Measurements from ENCODE around the gene FZD4.
"Not testable (repeated sequence)": the region's sequence is repeated elsewhere in the genome, so short reads cannot be mapped to it uniquely, and the experiment has no call there.

Gene FZD4

DNA sequence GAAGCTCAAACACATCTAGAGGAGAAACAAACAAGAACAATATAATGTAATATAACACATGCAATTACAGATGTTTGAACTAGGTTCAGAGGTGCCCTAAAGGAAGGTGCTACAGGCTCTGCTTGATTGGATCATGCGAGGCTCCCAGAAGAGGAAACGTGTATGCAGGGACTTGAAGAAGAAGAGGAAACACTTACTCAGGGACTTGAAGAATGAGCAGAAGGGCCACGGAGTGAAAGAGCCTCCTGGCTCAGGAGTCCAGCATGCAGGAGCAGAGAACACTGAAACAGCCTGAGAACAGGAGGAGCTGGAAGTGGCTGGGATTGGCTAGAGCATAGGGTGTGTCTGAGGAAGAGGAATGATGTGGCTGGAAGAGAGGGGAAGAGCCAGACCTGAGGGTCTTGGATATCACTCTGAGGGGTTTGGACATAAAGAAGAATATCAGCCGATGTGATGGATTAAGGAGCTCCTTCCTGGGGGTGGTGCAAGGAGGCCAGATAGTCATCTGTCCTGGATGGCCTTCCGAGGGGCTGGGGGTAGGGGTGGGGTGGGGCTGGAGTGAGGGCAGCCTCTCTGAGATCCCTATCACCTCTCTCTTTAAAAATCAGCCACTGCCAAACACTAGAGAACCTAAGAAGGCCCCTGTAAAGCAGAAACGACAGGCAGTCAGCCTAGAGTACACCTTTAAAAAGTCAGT lies 16.8 kb downstream of the FZD4 start:
- no peak for DNase-seq (ENCODE audit: low spot score)

DNA sequence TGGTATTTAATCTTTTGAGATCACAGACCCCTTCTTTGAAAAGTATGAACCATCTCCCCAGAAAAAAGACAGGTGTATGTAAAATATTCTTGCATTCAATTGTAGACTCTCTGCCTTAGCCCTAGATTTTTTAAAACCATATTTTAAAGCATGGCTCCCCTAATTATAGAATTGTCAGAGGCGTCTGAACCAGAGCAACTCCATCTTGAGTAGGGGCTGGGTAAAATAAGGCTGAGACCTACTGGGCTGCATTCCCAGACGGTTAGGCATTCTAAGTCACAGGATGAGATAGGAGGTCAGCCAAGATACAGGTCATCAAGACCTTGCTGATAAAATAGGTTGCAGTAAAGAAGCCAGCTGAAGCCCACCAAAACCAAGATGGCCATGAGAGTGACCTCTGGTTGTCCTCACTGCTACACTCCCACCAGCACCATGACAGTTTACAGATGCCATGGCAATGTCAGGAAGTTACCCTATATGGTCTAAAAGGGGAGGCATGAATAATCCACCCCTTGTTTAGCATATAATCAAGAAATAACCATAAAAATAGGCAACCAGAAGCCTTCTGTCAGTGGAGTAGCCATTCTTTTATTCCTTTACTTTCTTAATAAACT lies 17.9 kb downstream of the FZD4 start:
- DNase-seq (ENCODE audit: low spot score): not testable (repeated sequence)

DNA sequence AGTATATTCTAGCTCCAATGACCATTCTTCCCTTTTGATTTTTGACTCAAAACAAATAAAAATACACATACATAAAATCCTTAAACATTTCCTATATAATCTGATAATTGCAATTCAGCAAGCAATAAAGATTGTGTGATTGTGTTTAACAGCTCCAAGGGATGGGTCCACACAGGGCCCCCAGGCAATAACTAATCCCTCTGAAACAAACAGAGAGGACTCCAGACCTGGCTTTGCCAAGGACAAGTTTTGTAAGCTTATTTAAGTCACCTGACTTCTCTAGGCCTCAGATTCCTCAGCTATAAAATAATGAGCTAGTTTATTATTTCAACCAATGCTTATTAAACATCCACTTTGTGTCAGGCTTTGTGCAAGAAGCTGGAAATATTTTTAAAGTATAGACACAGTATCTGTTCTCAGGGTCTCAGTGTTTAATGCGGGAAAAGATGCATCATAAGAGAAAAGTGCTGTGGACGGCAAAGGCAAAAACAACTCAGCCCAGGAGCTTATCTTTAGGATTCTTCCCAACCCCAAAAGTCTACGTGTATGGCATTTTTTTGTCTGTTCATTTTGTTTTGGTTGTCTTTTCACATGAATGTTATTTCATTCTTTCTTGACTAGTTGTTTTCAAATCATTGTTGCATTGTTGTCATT lies 20.1 kb downstream of the FZD4 start:
- DNase-seq (ENCODE audit: low spot score): no peak

DNA sequence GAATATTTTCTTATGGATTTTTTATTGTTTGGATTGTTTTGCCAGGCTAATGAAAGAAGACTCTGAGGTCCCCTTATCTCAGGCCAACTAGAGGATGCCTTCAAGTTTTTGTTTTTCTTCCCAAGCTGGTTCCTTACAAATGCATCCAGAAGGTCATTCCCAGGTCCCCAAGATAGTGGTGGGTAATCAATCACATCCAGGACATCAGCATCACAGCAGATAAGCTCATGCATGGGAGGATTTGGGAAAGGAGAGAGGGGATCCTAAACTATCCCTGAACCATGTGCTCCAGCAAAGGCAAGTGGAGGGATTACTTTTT lies 20.7 kb downstream of the FZD4 start:
- no peak for DNase-seq (ENCODE audit: low spot score)

DNA sequence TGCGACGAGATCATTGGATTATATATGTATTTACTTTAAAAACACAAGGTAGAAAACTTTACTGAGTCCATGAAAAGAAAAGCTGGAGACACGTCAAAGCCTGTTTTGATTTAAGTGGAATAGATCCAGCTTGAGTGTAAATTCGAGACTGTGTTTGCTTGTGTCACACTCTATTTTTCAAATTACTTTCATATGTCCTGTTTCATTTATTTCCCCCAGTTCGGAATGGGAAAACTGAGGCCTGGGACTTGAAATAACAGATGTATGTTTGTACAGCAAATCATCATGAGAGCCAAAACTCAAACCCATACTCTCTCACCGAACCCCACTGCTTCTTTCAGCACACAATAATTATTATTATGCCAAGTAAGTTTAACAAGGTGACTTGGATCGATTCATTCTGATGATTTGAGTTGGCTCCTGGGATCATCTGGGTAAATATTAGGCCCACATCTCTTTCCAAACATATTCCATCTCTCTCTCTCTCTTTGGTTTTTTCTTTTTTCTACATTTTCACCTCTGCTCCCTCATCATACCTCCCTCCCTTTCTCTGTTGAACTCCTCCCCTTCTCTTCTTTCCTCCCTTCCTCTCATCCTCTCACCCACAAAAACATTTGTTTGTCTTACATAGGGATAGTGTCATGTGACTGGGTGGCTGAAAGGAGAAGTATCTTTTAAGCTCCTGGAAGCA lies 21.2 kb downstream of the FZD4 start:
- no peak for DNase-seq (ENCODE audit: low spot score)

DNA sequence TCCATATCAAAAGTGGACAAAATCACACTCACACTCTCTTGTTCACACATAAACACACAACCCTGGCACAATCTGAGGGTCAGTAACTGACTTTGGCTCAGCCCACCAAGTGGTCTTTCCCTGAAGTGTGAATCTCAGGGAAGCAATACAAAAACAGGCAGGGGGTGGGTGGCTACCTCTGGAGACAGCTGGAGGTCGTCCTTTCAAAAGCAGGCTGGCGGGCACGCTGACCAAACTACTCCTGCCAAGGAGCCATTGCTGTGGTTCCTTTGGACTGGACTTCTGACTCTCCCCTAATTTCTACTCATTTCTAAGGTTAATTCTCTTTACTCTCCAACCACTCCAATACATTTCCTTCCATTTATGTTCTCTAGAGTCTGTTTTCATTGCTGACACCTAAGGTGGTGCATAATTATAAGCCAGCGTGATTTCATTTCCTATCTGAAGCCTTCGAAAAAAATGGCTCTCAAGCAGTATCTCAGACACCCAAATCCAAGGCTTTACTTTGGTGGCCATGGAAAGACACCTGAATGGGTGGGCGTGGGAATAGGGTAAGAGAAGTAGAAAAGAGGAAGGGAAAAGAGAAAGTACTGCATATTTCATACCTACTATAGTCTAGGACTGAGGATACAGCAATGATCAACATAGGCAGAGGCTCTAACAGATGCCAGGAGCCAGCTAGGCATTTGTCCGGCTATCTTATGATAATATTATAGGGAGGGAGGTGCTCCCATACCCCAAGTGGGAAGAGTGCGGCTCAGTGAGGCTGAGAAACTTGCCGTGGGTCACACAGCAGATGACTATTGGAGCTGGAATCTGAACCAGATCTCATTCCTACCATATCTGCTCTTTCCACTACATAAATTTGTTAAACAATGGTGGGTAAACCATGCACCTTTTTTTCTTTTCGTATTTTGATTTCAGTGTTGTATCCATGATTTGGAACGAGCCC lies 22.0 kb downstream of the FZD4 start:
- DNase-seq (ENCODE audit: low spot score): no peak

DNA sequence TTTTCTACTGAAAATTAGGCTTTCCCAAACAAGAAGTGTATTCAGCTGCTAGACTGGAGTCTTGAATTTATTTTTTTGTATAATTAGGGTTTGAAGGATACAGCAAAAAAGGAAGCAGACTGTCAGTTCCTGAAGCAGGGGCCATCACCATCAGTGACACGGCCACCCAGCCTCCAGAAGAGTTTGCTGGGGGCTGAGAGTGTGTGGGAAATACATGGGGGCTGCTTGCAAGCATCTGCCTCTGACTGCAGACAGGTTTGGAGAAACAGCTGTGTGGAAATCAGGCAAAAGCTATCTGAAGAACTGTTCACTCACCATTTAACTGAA lies 23.0 kb downstream of the FZD4 start:
- DNase-seq (ENCODE audit: low spot score): no peak

DNA sequence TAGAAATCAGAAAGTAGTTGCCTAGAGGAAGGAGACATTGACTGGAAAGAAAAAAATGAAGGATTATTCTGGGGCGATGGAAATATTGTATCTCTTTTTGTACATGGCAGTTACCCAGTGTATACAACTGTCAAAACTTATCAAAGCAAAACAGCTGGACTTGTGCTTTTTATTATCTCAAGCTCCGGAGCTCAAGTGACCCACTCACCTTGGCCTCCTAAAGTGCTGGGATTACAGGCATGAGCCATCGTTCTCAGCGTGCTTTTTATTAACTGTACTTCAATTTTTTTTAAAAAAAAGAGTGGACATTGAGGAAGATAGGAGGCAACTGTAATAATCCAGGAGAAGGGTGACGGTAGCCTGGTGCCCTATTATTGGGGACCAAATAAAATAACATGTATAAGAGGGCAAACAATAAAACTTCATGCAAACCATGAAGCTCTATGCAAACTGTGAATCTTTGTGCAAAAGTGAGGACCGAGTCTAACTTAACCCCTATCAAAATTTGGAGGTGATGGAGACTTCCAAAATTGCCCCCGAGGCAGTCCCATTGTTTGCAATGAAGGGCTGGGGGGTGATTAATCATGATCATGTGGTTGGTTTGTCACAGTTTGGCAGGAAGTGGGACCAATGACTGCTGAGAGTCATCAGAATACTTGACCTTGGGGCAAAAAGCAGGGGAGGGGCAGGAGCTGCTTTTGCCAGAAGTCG lies 23.5 kb downstream of the FZD4 start:
- DNase-seq (ENCODE audit: low spot score): peak; percentile 23

DNA sequence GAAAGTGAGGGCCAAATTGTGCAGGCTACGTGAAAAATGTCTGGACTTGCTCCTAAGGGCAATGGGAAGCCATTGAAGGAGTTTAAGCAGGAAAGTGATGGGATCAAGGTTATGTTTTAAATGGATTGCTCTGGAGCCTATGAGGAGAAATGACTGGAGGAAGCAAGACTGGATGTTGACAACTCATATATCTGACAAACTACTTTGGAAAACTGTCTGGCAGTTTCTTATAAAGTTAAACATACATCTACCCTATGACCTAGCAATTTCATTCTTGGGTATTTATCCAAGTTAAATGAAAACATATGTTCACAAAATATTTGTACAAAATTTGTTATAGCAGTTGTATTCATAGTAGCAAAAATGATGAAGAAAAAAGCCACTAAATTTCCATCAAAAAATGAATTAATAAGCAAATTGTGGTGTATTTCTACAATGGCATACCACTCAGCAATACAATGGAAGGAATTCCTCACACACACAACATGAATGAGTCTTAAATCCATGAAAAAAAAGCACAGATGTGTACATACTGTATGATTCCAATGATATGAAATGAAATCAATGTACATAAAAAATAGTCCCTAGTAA lies 24.1 kb downstream of the FZD4 start:
- DNase-seq (ENCODE audit: low spot score): no peak

DNA sequence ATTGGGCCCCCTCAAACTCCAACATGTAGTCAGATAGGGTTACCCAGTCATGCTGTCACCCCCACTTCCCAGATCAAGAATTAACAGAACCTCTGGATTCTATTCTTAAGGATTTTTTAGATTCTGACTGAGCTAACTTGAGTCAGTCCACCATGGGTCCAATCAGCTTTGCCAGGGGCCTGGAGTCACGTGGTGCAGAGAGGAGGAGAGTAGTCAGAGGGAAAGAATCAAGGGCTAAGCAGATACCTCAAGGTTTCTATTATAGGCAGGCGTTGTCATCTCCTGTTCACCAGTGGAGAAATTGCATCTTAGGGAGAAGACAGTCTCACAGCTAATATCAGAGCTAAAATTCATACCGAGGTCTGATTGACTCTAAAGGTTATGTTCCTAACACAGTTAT lies 28.2 kb downstream of the FZD4 start:
- no peak for DNase-seq (ENCODE audit: low spot score)

DNA sequence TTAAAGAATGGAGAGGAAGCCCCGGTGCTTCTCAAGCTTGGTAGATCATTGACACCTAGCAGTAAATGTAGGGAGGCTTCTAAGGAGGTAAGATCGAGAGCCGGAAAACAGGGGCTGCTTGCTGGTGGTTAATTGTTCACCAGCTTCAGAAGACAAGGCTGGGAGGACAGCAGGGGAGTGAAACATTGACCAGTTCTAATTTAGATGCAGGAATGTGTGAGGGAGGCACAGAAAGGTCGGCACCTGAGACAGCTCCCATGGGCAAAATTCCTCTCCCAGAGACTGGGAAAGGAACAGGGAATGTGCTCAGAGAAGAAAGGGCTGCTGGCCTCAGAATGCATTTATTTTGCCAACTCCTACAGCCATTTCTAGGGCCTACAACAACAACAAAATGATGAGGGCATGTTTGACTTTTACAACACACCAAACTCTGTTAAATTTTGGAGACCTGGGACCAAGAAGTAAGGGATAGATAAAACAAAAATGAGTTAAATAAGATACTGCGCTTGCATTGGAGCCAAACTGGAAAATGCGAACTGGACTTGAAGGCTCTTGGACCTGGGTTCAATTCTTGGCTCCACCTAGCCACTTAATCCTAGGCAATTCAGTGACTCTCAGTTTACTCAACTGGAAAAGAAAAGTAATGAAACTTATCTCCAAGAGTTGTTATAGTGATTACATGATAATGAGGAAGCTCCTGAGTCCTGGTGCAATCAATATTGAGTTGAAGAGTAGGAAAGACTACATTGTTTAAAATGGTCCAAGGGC lies 31.0 kb downstream of the FZD4 start:
- DNase-seq (ENCODE audit: low spot score): no peak

DNA sequence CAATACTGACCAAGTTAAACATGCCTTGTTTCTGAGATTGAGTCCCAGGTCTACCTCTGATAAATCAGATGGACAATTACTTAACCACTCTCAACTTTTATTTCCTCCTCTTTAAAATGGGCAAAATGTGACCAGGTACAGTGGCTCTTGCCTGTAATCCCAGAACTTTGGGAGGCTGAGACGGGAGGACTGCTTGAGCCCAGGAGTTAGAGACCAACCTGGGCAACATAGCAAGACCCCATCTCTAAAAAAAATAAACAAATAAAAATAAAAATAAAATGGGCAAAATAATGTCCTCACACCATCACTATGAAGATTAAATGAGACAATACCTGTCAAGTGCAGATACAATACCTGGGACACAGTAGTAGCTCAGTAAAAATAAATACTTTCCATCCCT lies 33.0 kb downstream of the FZD4 start:
- DNase-seq (ENCODE audit: low spot score): no peak

DNA sequence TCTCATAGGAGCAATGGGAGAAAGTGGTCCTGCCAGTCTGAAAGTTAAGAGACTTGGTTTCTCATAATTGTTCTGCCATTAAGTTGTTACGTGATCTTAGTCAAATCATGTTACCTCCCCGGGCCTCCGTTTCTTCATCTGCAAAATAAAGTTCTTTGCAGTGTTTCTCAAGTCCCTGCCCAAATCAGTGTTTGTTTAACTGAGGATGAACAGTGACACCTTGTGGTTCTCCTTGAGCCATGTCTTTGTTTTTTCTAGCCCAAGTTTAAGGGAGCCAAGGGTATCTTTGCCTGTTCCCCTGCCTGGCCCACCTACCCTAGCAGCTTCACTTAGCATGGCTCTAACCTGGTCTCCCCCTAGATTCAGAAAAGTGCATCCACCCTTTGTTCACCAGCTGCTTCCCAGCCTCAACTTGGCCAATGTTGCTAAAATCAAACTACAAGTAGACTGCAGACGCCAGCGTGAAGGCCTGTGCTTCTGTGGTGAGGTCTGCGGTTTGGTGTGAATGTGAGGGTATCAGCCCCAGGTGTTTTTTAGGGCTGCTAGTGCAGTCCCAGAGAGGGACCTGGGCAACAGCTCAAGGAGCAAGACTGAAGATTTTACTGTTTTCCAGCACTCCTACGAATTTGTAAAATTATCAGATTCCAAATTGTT lies 35.5 kb downstream of the FZD4 start:
- no peak for DNase-seq (ENCODE audit: low spot score)

DNA sequence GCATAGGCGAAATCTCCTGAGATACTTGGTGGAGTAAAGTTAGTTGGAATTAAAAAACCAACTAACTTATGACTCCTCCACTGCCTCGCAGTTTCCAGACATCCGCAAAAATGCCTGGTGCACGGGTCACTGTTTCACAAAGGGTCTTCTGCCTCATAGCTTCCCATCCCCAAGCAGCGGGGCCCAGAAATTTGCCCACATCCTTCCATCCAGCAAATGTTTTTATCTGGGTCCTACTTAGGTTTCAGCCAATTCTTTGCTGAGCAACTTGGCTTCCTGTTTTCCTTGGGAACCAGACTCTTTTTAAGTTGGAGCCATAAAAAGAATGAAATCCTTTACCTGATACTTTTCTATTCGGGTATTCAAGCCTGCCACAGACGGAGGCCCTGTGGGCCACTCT lies 36.2 kb downstream of the FZD4 start:
- no peak for DNase-seq (ENCODE audit: low spot score)

DNA sequence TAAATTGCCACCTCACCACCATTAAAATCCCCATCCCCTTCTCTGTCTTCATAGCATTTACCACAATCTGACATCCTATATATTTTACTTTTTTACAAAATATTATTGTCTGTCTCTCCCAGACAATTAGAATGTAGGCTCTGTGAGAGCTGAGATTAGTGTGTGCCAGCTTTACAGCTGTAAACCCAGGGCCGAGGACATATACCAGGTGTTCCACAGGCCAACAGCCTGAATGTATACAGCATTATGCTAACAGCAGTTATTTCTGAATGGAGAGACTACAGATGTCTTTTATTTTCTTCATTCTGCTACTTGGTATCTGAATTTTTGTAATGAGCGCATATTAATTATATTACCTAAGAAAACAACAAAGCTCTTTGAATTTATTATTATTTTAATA lies 36.7 kb downstream of the FZD4 start:
- no peak for DNase-seq (ENCODE audit: low spot score)

DNA sequence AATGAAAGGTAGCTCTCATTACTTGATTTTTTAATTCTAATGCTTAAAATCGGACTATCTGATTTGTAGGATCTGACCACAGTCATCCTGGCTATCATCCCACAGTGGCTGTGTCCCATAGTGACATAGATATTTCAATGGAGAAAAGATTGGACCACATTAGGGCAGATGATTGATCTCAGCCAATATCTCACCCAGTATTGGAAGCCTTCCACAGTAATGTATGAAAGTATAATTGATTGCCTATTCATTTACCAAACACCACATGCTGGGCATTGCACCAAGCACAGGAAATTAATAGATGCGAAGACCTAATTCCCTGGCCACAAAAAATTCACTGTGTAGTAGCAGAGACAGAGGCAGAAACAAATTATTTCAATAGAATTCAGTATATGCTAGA lies 37.6 kb downstream of the FZD4 start:
- DNase-seq (ENCODE audit: low spot score): no peak

DNA sequence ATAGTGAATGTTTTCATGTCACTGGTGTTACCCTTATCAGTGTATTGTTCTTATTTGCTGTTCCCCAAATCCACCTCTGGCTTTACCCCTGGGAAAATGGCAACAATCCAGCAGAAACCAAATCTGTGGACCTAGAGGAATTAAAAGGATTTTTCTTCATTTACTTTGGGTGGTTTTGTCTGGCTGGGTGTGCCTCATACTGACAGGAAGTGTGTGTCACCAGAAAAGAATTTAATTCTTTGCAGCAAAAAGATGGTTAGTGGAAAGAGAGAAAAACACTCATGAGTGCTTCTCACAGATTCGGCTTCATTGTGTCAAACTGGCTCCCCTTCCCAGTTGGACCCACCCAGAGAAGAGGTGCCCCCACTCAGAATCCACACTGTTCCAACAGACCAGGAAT lies 38.9 kb downstream of the FZD4 start:
- DNase-seq (ENCODE audit: low spot score): no peak

DNA sequence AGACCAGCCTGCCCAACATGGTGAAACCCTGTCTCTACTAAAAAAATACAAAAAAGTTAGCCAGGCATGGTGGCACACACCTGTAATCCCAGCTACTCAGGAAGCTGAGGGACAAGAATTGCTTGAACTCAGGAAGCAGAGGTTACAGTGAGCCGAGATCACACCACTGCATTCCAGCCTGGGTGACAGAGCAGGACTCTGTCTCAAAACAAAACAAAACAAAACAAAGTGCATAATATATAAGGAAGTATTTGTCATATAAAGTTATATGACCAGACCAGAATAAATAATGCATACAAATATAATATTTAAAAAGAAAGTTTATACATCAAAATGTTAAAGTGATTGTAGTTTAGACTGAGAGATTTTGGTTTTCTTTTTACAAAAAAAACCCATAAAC lies 39.3 kb downstream of the FZD4 start:
- DNase-seq (ENCODE audit: low spot score): not testable (repeated sequence)

DNA sequence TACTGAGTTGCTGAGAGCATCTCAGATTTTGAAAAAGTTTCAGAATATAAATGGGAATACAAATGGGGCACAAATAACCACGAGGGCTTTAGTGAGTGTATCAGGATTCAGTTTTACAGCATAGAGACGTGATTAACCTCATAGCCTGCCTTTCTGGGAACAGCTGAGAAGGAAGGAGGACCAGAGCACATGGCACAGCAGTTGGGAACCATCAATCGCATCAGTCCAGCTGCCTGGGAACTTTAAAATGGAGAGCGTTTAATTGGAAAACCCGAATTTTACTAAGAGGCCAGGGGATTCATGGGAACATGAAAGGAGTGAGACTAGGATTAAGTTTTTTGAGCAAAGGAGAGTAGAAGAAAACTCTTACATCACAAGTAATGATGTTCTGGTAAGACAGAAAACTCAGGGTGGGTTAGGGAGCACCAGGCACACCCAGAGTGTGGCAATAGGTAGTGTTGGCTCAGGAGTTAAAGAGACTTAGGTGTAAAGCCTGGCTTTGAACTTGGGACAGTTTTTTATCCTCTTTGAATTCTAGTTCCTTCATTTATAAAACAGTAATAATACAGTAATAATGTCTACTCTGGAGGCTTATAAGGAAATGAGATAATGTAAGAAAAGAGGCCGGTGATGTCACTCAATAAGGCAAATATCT lies 40.2 kb downstream of the FZD4 start:
- no peak for DNase-seq (ENCODE audit: low spot score)

Data from hematopoietic multipotent progenitor cell treated with erythropoietin and hydrocortisone succinate and interleukin-3 and kit ligand, for 17 days (in vitro differentiated cells).